ENCODE data around the gene ANKMY2.
A peak's percentile ranks its signal among the peaks of the same experiment; 100 is the strongest.

ANKMY2 gene

GRCh38 chr7:16571941-16572340, 73.6 kb downstream of the ANKMY2 start:
- DNase-seq: no peak
- 63% methylated on average over 4 of the region's 4 CpGs for WGBS (ENCODE audit: insufficient coverage)
- ChIA-PET CTCF (no interaction called here), POLR2A (no interaction called here)
- Histone ChIP-seq H3K27ac (ENCODE audit: insufficient read depth in 1 of 2, low read depth in 1 of 2, low read length in 2 of 2, poor library complexity in 1 of 2, severe bottlenecking in 2 of 2) (no peak overlapping the region), H3K4me1 (ENCODE audit: control extremely low read depth in 1 of 4, control insufficient read depth in 4 of 4, insufficient read depth in 4 of 4, low read length in 3 of 4) (peaks cover 0 to 5% (median 2%) of the 10 kb centered on the region in 4 experiments), H3K27me3 (replicated peaks in 2 of 5; ENCODE audit: control insufficient read depth in 4 of 5, insufficient read depth in 5 of 5, low read length in 4 of 5) (no peaks in the 10 kb centered on the region), H3K9me3 (ENCODE audit: control extremely low read depth in 1 of 5, control insufficient read depth in 4 of 5, insufficient read depth in 2 of 5, low read depth in 1 of 5, low read length in 4 of 5) (no peaks in the 10 kb centered on the region), H3K4me3 (ENCODE audit: control insufficient read depth in 1 of 7, extremely low read depth in 1 of 7, insufficient read depth in 4 of 7, low read depth in 2 of 7, low read length in 6 of 7) (no peak overlapping the region), H3K36me3 (ENCODE audit: control insufficient read depth in 4 of 4, insufficient read depth in 4 of 4, low read length in 3 of 4) (no peaks in the 10 kb centered on the region)

DNA sequence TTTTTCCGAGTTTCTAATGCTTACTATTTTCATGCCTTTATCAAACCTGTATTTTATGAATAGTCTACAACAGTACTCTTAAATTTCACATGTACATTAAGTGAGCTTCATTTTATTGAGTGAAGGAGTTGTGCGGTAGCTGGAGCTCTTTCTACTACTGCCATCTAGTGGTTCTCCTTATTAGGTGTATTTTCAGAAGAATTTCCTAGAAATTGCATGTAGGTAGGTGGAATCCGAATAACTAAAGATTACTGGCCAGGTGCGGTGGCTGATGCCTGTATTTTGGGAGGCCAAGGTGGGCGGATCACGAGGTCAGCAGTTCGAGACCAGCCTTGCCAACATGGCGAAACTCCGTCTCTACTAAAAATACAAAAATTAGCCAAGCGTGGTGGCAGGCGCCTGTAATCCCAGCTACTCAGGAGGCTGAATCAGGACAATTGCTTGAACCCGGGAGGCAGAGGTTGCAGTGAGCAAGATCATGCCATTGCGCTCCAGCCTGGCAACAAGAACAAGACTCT, 80.6 kb downstream of the ANKMY2 start:
- Histone ChIP-seq H3K4me3 (ENCODE audit: control insufficient read depth in 1 of 7, extremely low read depth in 1 of 7, insufficient read depth in 4 of 7, low read depth in 2 of 7, low read length in 6 of 7) (no peak overlapping the region), H3K27me3 (replicated peaks in 2 of 5; ENCODE audit: control insufficient read depth in 4 of 5, insufficient read depth in 5 of 5, low read length in 4 of 5) (no peaks in the 10 kb centered on the region), H3K27ac (ENCODE audit: insufficient read depth in 1 of 2, low read depth in 1 of 2, low read length in 2 of 2, poor library complexity in 1 of 2, severe bottlenecking in 2 of 2) (no peak overlapping the region), H3K9me3 (ENCODE audit: control extremely low read depth in 1 of 5, control insufficient read depth in 4 of 5, insufficient read depth in 2 of 5, low read depth in 1 of 5, low read length in 4 of 5) (no peaks in the 10 kb centered on the region), H3K36me3 (ENCODE audit: control insufficient read depth in 4 of 4, insufficient read depth in 4 of 4, low read length in 3 of 4) (no peaks in the 10 kb centered on the region), H3K4me1 (ENCODE audit: control extremely low read depth in 1 of 4, control insufficient read depth in 4 of 4, insufficient read depth in 4 of 4, low read length in 3 of 4) (peaks cover 0 to 19% (median 4%) of the 10 kb centered on the region in 4 experiments)
- POLR2A ChIA-PET: no interaction called here
- CTCF ChIA-PET: interaction anchor here (0.7 to 4.1 kb wide), 23 partner anchors 11 to 502 kb away, joined by 3 to 53 read pairs (median 4); partner anchors contain the start of gene CRPPA
- peak; percentile 56 to 75 (median 75) for DNase-seq
- WGBS (ENCODE audit: insufficient coverage): 46% methylated on average over 10 of the region's 13 CpGs

DNA sequence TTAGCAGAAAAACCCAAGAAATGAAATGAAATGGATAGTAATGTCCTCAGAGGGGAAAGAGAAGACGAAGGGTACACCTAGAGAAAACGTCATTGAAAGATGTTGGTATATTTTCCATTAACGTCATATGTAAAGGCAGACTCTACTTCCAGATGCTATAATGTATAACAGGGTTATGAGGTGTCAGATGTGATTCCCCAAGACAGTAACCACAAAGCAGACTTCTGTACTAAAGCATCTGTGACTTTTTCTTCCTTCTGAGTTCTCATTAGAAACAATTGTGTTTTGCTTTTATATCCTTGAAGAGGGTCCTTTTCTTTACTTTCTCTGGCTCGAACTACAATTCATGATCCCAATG, 81.6 kb downstream of the ANKMY2 start:
- H3K27ac ChIP-seq (ENCODE audit: insufficient read depth in 1 of 2, low read depth in 1 of 2, low read length in 2 of 2, poor library complexity in 1 of 2, severe bottlenecking in 2 of 2): no peak overlapping the region
- no peak overlapping the region for H3K4me3 ChIP-seq (ENCODE audit: control insufficient read depth in 1 of 7, extremely low read depth in 1 of 7, insufficient read depth in 4 of 7, low read depth in 2 of 7, low read length in 6 of 7)
- peaks cover 0 to 19% (median 4%) of the 10 kb centered on the region in 4 experiments for H3K4me1 ChIP-seq (ENCODE audit: control extremely low read depth in 1 of 4, control insufficient read depth in 4 of 4, insufficient read depth in 4 of 4, low read length in 3 of 4)
- peak in 2 of 3 donors; percentile 26 to 56 for DNase-seq
- WGBS (ENCODE audit: insufficient coverage): 92% methylated on average over 2 of the region's 4 CpGs
- POLR2A ChIA-PET: no interaction called here
- H3K36me3 ChIP-seq (ENCODE audit: control insufficient read depth in 4 of 4, insufficient read depth in 4 of 4, low read length in 3 of 4): no peaks in the 10 kb centered on the region
- no peaks in the 10 kb centered on the region for H3K9me3 ChIP-seq (ENCODE audit: control extremely low read depth in 1 of 5, control insufficient read depth in 4 of 5, insufficient read depth in 2 of 5, low read depth in 1 of 5, low read length in 4 of 5)
- CTCF ChIA-PET: interaction anchor here (0.5 to 4.1 kb wide), 14 partner anchors 10 to 490 kb away, joined by 3 to 53 read pairs (median 4); partner anchors contain the start of gene CRPPA
- no peaks in the 10 kb centered on the region for H3K27me3 ChIP-seq (replicated peaks in 2 of 5; ENCODE audit: control insufficient read depth in 4 of 5, insufficient read depth in 5 of 5, low read length in 4 of 5)

- Histone ChIP-seq H3K9me3 (ENCODE audit: control extremely low read depth in 1 of 5, control insufficient read depth in 4 of 5, insufficient read depth in 2 of 5, low read depth in 1 of 5, low read length in 4 of 5) (no peaks in the 10 kb centered on the region), H3K4me3 (ENCODE audit: control insufficient read depth in 1 of 7, extremely low read depth in 1 of 7, insufficient read depth in 4 of 7, low read depth in 2 of 7, low read length in 6 of 7) (peak overlapping the region in 6 of 7 experiments; percentile 4 to 75 (median 44)), H3K27me3 (replicated peaks in 2 of 5; ENCODE audit: control insufficient read depth in 4 of 5, insufficient read depth in 5 of 5, low read length in 4 of 5) (no peaks in the 10 kb centered on the region), H3K4me1 (ENCODE audit: control extremely low read depth in 1 of 4, control insufficient read depth in 4 of 4, insufficient read depth in 4 of 4, low read length in 3 of 4) (peaks cover 0 to 19% (median 4%) of the 10 kb centered on the region in 4 experiments), H3K36me3 (ENCODE audit: control insufficient read depth in 4 of 4, insufficient read depth in 4 of 4, low read length in 3 of 4) (no peaks in the 10 kb centered on the region), H3K27ac (ENCODE audit: insufficient read depth in 1 of 2, low read depth in 1 of 2, low read length in 2 of 2, poor library complexity in 1 of 2, severe bottlenecking in 2 of 2) (peak overlapping the region in 1 of 2 experiments; percentile 12)
- ChIA-PET POLR2A (no interaction called here), CTCF (interaction anchor here (0.5 to 4.1 kb wide), 2 partner anchors 79 to 131 kb away, joined by 3 to 53 read pairs; no protein-coding TSS in a partner anchor)
- DNase-seq: peak; percentile 25 to 75 (median 64)
- no CpG with 5 or more reads among the region's 5 CpGs for WGBS (ENCODE audit: insufficient coverage)
Observed at GRCh38 chr7:16563281-16564022, 82.1 kb downstream of the ANKMY2 start.

DNA sequence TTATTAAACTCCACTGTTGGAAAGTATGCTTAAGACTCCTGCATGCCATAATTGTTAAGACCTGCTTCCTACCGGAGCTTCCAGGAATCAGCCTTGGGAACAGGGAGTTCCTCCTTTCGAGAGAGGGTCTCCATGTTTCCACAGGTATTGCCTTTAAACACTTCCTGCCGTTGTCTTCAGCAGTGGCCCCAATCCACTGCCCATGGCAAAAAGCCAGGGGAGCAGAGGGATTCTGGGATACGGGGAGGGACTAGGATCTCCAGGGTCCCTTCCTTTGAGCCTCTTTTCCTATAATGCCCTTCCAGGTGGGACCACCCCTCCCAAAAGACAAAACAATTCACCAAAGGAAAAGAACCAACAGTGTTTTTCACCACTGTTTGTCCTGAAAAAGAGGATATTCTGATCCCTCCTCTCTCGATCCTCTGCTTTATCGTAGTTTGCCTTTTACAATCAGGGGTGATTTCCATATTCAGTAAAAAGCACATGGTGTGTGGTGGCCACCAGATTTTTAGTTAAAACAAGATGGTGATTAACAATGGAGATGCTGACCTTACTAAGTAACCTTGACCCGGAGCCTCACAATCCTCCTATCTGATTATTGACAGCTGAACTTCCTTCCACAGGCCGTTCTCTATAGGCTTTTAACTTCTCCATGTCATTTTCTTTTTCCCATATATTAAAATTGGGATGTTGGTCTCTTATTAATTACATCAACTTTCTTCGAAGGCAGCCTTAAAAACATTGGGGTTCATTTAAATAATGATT, 82.9 kb downstream of the ANKMY2 start:
- DNase-seq: no peak
- POLR2A ChIA-PET: no interaction called here
- Histone ChIP-seq H3K9me3 (ENCODE audit: control extremely low read depth in 1 of 5, control insufficient read depth in 4 of 5, insufficient read depth in 2 of 5, low read depth in 1 of 5, low read length in 4 of 5) (no peaks in the 10 kb centered on the region), H3K36me3 (ENCODE audit: control insufficient read depth in 4 of 4, insufficient read depth in 4 of 4, low read length in 3 of 4) (no peaks in the 10 kb centered on the region), H3K4me1 (ENCODE audit: control extremely low read depth in 1 of 4, control insufficient read depth in 4 of 4, insufficient read depth in 4 of 4, low read length in 3 of 4) (peaks cover 0 to 19% (median 4%) of the 10 kb centered on the region in 4 experiments), H3K27ac (ENCODE audit: insufficient read depth in 1 of 2, low read depth in 1 of 2, low read length in 2 of 2, poor library complexity in 1 of 2, severe bottlenecking in 2 of 2) (peak overlapping the region in 1 of 2 experiments; percentile 12), H3K4me3 (ENCODE audit: control insufficient read depth in 1 of 7, extremely low read depth in 1 of 7, insufficient read depth in 4 of 7, low read depth in 2 of 7, low read length in 6 of 7) (peak overlapping the region in 5 of 7 experiments; percentile 31 to 75 (median 52)), H3K27me3 (replicated peaks in 2 of 5; ENCODE audit: control insufficient read depth in 4 of 5, insufficient read depth in 5 of 5, low read length in 4 of 5) (no peaks in the 10 kb centered on the region)
- WGBS (ENCODE audit: insufficient coverage): 100% methylated on average over 4 of the region's 9 CpGs
- CTCF ChIA-PET: interaction anchor here (4.7 kb wide), 1 partner anchor 130 kb away, joined by 18 read pairs; no protein-coding TSS in a partner anchor

DNA sequence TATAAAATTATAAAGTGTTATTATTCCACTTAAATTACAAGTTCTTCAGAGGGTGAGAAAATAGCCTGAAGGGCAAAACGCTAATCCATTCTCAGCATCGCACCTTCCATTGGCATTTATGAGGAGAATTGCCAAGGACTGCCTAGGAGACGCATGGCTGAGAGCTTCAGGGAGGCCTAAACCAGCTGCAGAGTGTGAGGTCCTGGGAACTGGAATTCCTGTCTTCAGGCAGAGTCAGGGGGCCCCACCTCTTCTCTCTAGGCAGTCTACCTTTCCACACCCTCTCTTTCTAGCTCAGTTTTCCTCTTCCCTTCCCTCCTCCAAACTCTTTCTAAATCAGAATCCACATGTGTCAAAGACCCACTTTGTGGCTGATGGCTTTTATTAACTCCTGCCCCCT, 83.6 kb downstream of the ANKMY2 start:
- Histone ChIP-seq H3K9me3 (ENCODE audit: control extremely low read depth in 1 of 5, control insufficient read depth in 4 of 5, insufficient read depth in 2 of 5, low read depth in 1 of 5, low read length in 4 of 5) (no peaks in the 10 kb centered on the region), H3K4me1 (ENCODE audit: control extremely low read depth in 1 of 4, control insufficient read depth in 4 of 4, insufficient read depth in 4 of 4, low read length in 3 of 4) (peaks cover 0 to 19% (median 4%) of the 10 kb centered on the region in 4 experiments), H3K27ac (ENCODE audit: insufficient read depth in 1 of 2, low read depth in 1 of 2, low read length in 2 of 2, poor library complexity in 1 of 2, severe bottlenecking in 2 of 2) (no peak overlapping the region), H3K27me3 (replicated peaks in 2 of 5; ENCODE audit: control insufficient read depth in 4 of 5, insufficient read depth in 5 of 5, low read length in 4 of 5) (no peaks in the 10 kb centered on the region), H3K36me3 (ENCODE audit: control insufficient read depth in 4 of 4, insufficient read depth in 4 of 4, low read length in 3 of 4) (no peaks in the 10 kb centered on the region), H3K4me3 (ENCODE audit: control insufficient read depth in 1 of 7, extremely low read depth in 1 of 7, insufficient read depth in 4 of 7, low read depth in 2 of 7, low read length in 6 of 7) (no peak overlapping the region)
- no peak for DNase-seq
- ChIA-PET POLR2A (no interaction called here), CTCF (interaction anchor here (1.0 to 4.7 kb wide), 4 partner anchors 12 to 484 kb away, joined by 3 to 18 read pairs (median 4); no protein-coding TSS in a partner anchor)
- 100% methylated on average over 3 of the region's 3 CpGs for WGBS (ENCODE audit: insufficient coverage)
